SJSA1 (cell line): Measurements from ENCODE around the gene CHST3. TPM values are rescaled to one million over a fixed set of nuclear protein-coding genes. Genes with fewer than 3 reads are reported as not detected.
"Not testable (repeated sequence)": the region's sequence is repeated elsewhere in the genome, so short reads cannot be mapped to it uniquely, and the experiment has no call there.

Experiments used
- DNase-seq, 2 experiments: peaks; one replicate each; pipeline ENCODE4 v3.0.0-alpha.2; 2015 to 2020; ENCODE audit warnings: low spot score in 2 of 2, low read depth in 1 of 2
- H3K27ac ChIP-seq: fragments of 250-450 bp; sonication (Bioruptor Pico); 2 replicates; pipeline ENCODE4 v1.5.1; 2020; ENCODE audit warnings: mild to moderate bottlenecking, moderate library complexity
- H3K27me3 ChIP-seq: fragments of 250-450 bp; sonication (Bioruptor Pico); replicated peaks from 2 replicates; pipeline ENCODE4 v1.5.1; 2020; ENCODE audit warnings: mild to moderate bottlenecking, moderate library complexity
- H3K36me3 ChIP-seq: fragments of 250-450 bp; sonication (Bioruptor Pico); 2 replicates; pipeline ENCODE4 v1.5.1; 2020; ENCODE audit warnings: mild to moderate bottlenecking
- H3K4me1 ChIP-seq: fragments of 250-450 bp; sonication (Bioruptor Pico); replicated peaks from 2 replicates; pipeline ENCODE4 v1.6.1; 2021; ENCODE audit warnings: mild to moderate bottlenecking
- H3K4me3 ChIP-seq: fragments of 250-450 bp; sonication (Bioruptor Pico); 2 replicates; pipeline ENCODE4 v1.5.1; 2020; ENCODE audit warnings: mild to moderate bottlenecking
- H3K9me3 ChIP-seq: fragments of 250-450 bp; sonication (Bioruptor Pico); replicated peaks from 2 replicates; pipeline ENCODE4 v1.5.1; 2020; ENCODE audit warnings: mild to moderate bottlenecking
- total RNA-seq: library from RNA; depleted of rRNA; stranded (reverse); fragments of >200 nt; shearing (Covaris generic); gene quantifications from 2 replicates; pipeline ENCODE4 v1.2.3, GENCODE V29; 2014; rRNA removed

Gene CHST3, protein sequence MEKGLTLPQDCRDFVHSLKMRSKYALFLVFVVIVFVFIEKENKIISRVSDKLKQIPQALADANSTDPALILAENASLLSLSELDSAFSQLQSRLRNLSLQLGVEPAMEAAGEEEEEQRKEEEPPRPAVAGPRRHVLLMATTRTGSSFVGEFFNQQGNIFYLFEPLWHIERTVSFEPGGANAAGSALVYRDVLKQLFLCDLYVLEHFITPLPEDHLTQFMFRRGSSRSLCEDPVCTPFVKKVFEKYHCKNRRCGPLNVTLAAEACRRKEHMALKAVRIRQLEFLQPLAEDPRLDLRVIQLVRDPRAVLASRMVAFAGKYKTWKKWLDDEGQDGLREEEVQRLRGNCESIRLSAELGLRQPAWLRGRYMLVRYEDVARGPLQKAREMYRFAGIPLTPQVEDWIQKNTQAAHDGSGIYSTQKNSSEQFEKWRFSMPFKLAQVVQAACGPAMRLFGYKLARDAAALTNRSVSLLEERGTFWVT
- 15.8 and 27.4 TPM in 2 replicates for total RNA-seq

DNA sequence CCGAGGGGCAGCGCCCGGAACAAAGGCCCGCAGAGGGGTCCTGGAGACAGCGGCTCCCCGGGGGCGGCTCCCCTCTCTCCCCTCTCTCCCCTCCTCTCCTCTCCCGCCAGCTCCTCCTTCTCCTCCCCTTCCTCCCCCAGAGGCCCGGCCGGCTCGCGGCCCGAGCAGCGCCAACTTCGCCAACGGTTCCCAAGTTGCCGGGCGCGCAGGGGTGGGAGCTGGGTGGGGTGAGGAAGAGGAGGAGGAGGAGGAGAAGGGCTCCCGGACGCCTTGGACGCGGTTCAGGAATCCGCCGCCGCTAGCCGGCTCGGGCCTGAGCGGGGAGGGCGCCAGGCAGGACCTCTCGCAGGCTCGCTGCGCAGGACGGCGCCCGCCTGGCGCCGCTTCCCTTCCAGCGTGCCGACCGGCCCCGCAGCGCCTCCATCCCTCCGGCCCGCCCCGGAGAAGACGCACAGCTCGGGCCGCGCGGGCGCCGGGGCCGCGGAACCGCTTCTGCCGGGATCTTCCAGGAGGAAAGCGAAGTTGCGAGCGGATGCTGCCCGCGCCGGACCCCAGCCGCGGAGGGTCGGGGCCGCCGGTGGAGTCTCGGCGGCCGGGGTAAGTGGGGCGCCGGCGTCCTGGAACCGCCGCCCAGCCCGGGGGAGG, at the start of gene CHST3:
Gene CHST3, plus strand, starts transcription at position 298 of the 645 bp plus-strand sequence. CDS start 41,448 bp downstream, outside the sequence.
- Histone ChIP-seq H3K27ac (peak within 1 kb of the TSS; percentile 77), H3K9me3 (no peaks in the 10 kb centered on the region), H3K4me1 (peaks cover 50% of the 10 kb centered on the region), H3K36me3 (peaks cover 21% of the 10 kb centered on the region; the same call in 1 of the 2 replicates), H3K27me3 (no peaks in the 10 kb centered on the region), H3K4me3 (peak within 1 kb of the TSS; percentile 89)
- DNase-seq: peak; percentile 71 to 73

- no peaks in the 10 kb centered on the region for H3K36me3 ChIP-seq
- no peak overlapping the region for H3K4me3 ChIP-seq
- H3K4me1 ChIP-seq: peaks cover 21% of the 10 kb centered on the region
- H3K27ac ChIP-seq: no peak overlapping the region
- no peaks in the 10 kb centered on the region for H3K27me3 ChIP-seq
- DNase-seq: no peak
- no peaks in the 10 kb centered on the region for H3K9me3 ChIP-seq
These were observed 47.4 kb upstream of the CHST3 start for GRCh38 chr10:71916827-71917226.

DNA sequence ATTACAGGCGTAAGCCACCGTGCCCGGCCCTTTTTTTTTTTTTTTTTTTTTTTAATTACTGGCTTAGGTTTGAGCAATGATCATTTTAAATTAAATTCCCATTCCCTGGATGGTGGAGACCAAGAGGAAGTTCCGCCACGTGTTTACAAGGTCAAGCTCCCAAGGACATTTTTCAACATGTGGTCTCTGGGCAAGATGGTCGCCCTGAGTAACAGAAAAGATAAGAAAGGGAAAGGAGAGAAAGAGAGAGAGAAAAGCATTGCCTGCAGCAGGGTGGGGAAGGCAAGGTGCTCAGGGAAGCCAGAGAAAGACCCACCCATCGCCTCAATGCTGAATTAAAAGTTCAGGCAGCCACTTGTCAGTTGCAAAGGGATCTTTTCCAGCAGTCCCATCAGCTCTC, 45.2 kb upstream of the CHST3 start:
- Histone ChIP-seq H3K4me3 (no peak overlapping the region), H3K27me3 (no peaks in the 10 kb centered on the region), H3K4me1 (peaks cover 24% of the 10 kb centered on the region), H3K9me3 (no peaks in the 10 kb centered on the region), H3K27ac (no peak overlapping the region), H3K36me3 (no peaks in the 10 kb centered on the region)
- DNase-seq: no peak

GRCh38 chr10:71919956-71920539, 44.1 kb upstream of the CHST3 start:
- not testable (repeated sequence) for DNase-seq, H3K9me3 ChIP-seq, H3K36me3 ChIP-seq, H3K27me3 ChIP-seq, H3K4me3 ChIP-seq
- peaks cover 24% of the 10 kb centered on the region for H3K4me1 ChIP-seq
- H3K27ac ChIP-seq: peak overlapping the region; percentile 30

- Histone ChIP-seq H3K4me1 (peaks cover 24% of the 10 kb centered on the region), H3K4me3 (no peak overlapping the region), H3K9me3 (no peaks in the 10 kb centered on the region), H3K36me3 (no peaks in the 10 kb centered on the region), H3K27me3 (no peaks in the 10 kb centered on the region), H3K27ac (peak overlapping the region; percentile 30)
- peak; percentile 56 to 69 for DNase-seq
These were observed 43.5 kb upstream of the CHST3 start for GRCh38 chr10:71920540-71921323.

- Histone ChIP-seq H3K36me3 (no peaks in the 10 kb centered on the region), H3K27me3 (no peaks in the 10 kb centered on the region), H3K27ac (peak overlapping the region; percentile 30), H3K9me3 (no peaks in the 10 kb centered on the region), H3K4me1 (peaks cover 24% of the 10 kb centered on the region), H3K4me3 (no peak overlapping the region)
- no peak for DNase-seq
These were observed 42.7 kb upstream of the CHST3 start for GRCh38 chr10:71921324-71922027.

GRCh38 chr10:71923138-71923692, 41.0 kb upstream of the CHST3 start:
- H3K27me3 ChIP-seq: no peaks in the 10 kb centered on the region
- no peak for DNase-seq
- no peaks in the 10 kb centered on the region for H3K9me3 ChIP-seq
- no peak overlapping the region for H3K4me3 ChIP-seq
- no peaks in the 10 kb centered on the region for H3K36me3 ChIP-seq
- H3K27ac ChIP-seq: no peak overlapping the region
- H3K4me1 ChIP-seq: peaks cover 29% of the 10 kb centered on the region

DNA sequence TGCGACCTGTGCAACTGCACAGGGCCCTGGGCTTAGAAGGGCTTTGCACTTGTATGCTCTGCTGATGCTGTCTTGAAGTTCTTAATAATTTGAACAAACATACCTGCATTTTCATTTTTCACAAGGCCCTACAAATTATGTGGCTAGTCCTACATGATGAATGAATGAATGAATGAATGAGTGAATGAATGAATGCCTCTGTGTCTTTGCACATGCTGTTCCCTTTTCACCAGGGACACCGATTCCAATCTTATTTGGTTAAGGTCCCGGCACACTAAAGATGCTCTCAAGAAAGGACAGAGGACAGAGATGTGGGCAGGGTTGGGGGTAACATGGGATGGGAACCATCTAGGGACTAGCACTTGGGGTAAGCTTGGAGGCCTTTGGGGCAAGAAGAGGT, 39.4 kb upstream of the CHST3 start:
- H3K27ac ChIP-seq: no peak overlapping the region
- no peaks in the 10 kb centered on the region for H3K9me3 ChIP-seq
- H3K36me3 ChIP-seq: no peaks in the 10 kb centered on the region
- no peak overlapping the region for H3K4me3 ChIP-seq
- H3K27me3 ChIP-seq: no peaks in the 10 kb centered on the region
- no peak for DNase-seq
- H3K4me1 ChIP-seq: peaks cover 28% of the 10 kb centered on the region

DNA sequence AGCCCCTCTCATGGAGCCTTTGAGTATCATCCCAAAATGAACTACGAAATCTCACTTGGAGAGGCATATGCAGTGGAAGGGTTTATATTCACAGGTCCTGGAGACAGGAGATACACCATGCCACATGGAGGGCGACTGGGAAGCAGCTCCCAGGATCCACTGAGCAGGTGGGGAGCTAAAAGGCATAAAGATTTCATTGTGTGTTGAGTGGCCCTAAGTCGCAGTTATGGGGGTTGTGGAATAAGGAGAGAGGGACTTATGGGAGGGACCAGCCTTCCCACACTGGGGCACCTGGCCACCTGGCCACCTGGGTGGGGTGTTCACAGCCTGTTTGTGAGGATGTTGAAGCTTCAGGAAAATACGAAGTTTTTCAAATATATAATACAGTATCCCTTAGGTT, 37.0 kb upstream of the CHST3 start:
- DNase-seq: no peak
- Histone ChIP-seq H3K27me3 (no peaks in the 10 kb centered on the region), H3K36me3 (no peaks in the 10 kb centered on the region), H3K4me3 (no peak overlapping the region), H3K4me1 (peaks cover 5% of the 10 kb centered on the region), H3K27ac (no peak overlapping the region), H3K9me3 (no peaks in the 10 kb centered on the region)

DNA sequence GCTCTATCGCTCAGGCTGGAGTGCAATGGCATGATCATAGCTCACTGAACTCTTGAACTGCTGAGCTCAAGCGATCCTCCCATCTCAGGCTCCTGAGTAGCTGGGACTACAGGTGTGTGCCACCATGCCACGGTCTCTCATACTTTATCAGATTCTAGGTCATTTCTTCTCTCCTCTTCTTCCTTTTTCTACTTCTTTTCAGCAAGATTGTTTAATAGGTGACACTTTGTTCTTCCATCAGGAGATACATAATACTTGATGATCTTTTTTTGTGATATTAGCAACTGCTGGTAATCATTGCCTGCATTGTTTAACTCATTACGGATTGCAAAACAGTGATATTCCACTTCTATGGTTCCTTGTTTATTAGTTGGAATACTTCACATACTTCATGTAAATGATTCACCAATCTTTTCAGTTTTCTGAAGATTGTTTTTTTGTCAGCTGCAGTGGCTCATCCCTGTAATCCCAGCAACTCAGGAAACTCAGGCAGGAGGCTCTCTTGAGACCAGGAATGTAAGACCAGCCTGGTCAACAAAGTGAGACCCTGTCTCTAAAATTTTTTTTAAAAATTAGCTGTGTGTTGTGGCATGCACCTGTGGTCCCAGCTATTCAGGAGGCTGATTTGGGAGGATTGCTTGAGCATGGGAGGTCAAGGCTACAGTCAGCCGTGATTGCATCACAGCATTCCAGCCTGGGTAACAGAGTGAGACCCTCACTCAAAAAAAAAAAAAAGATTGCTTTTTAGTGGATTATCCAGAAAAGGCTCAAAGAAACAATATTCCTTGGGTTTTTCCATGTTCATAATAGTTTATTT, 36.2 kb upstream of the CHST3 start:
- no peaks in the 10 kb centered on the region for H3K27me3 ChIP-seq
- H3K9me3 ChIP-seq: no peaks in the 10 kb centered on the region
- peaks cover 5% of the 10 kb centered on the region for H3K4me1 ChIP-seq
- H3K4me3 ChIP-seq: no peak overlapping the region
- peak in 1 of 2 experiments; percentile 24 for DNase-seq
- H3K27ac ChIP-seq: no peak overlapping the region
- H3K36me3 ChIP-seq: no peaks in the 10 kb centered on the region

DNA sequence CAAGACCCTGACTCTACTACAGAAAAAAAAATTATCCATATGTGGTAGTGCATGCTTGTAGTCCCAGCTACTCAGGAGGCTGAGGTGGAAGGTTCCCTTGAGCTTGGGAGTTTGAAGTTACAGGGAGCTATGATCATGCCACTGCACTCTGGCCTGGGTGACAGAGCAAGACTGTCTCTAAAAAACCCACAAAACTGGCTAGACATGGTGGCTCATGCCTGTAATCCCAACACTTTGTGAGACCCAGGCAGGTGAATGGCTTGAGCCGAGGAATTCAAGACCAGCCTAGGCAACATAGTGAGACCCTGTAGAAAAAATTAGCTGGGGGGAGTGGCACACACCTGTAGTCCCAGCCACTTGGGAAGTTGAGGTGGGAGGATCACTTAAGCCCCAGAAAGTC, 32.9 kb upstream of the CHST3 start:
- Histone ChIP-seq H3K4me3 (no peak overlapping the region), H3K4me1 (peaks cover 5% of the 10 kb centered on the region), H3K36me3 (no peaks in the 10 kb centered on the region), H3K9me3 (0 out of 2 replicates have a peak, but pooled peaks cover 3% of the 10 kb centered on the region), H3K27me3 (no peaks in the 10 kb centered on the region), H3K27ac (no peak overlapping the region)
- no peak for DNase-seq

DNA sequence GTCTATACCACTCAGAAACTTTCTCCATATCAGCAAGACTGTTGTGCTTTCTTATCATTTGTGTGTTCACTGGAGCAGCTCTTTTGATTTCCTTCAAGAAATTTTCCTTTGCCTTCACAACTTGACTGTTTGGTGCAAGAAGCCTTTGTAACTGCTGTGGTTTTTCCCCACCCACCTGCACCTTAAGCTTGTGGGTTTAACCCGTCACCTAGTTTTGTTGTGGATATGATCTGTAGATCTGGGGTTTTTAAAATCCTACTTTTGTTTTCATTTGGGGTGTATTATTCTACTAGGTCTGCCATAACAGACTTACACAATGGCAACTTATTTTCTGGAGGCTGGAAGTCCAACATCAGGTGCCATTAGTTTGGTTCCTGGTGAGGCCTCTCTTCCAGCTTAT, 30.5 kb upstream of the CHST3 start:
- no peak overlapping the region for H3K27ac ChIP-seq
- no peak for DNase-seq
- H3K27me3 ChIP-seq: no peaks in the 10 kb centered on the region
- no peaks in the 10 kb centered on the region for H3K4me1 ChIP-seq
- H3K36me3 ChIP-seq: no peaks in the 10 kb centered on the region
- 0 out of 2 replicates have a peak, but pooled peaks cover 3% of the 10 kb centered on the region for H3K9me3 ChIP-seq
- no peak overlapping the region for H3K4me3 ChIP-seq
